DOHH2 (cell line): ENCODE data around the gene CBLC.

Experiments used
- H3F3A ChIP-seq: fragments of 200-600 bp; sonication (generic), shearing (Covaris generic); 2 replicates; pipeline ENCODE4 v1.6.0; 2016; ENCODE audit warnings: antibody characterized with exemption, mild to moderate bottlenecking; ENCODE audit not compliant: control insufficient read depth, insufficient read depth
- H3K27ac ChIP-seq: fragments of 200-600 bp; sonication (generic); 2 replicates; pipeline ENCODE4 v1.5.1; 2014; ENCODE audit warnings: low read depth, mild to moderate bottlenecking, low read length, moderate library complexity
- H3K27me3 ChIP-seq: fragments of 200-600 bp; sonication (generic); 2 replicates; pipeline ENCODE4 v1.6.1; 2014; ENCODE audit warnings: mild to moderate bottlenecking, low read length, mixed read lengths; ENCODE audit not compliant: control insufficient read depth
- H3K36me3 ChIP-seq: fragments of 200-600 bp; sonication (generic); 2 replicates; pipeline ENCODE4 v1.6.1; 2014; ENCODE audit warnings: mild to moderate bottlenecking, low read length, moderate library complexity, mixed read lengths; ENCODE audit not compliant: control insufficient read depth
- H3K4me1 ChIP-seq: fragments of 200-600 bp; sonication (generic); 2 replicates; pipeline ENCODE4 v1.6.1; 2014; ENCODE audit warnings: mild to moderate bottlenecking, low read length, mixed read lengths; ENCODE audit not compliant: control insufficient read depth
- H3K4me2 ChIP-seq: fragments of 200-600 bp; sonication (generic); 2 replicates; pipeline ENCODE4 v1.6.0; 2014; ENCODE audit warnings: mild to moderate bottlenecking, low read length, moderate library complexity
- H3K4me3 ChIP-seq: fragments of 200-600 bp; sonication (generic); 2 replicates; pipeline ENCODE4 v1.5.1; 2014; ENCODE audit warnings: mild to moderate bottlenecking, low read length, mixed read lengths
- H3K79me2 ChIP-seq: fragments of 200-600 bp; sonication (generic); 2 replicates; pipeline ENCODE4 v1.6.1; 2014; ENCODE audit warnings: mild to moderate bottlenecking, low read length, mixed read lengths; ENCODE audit not compliant: control insufficient read depth
- H3K9me2 ChIP-seq: fragments of 200-600 bp; sonication (generic); replicated peaks from 2 replicates; pipeline ENCODE4 v1.6.1; 2014; ENCODE audit warnings: mild to moderate bottlenecking, low read length, mixed read lengths; ENCODE audit not compliant: control insufficient read depth
- H3K9me3 ChIP-seq: fragments of 200-600 bp; sonication (generic); 2 replicates; pipeline ENCODE4 v1.6.1; 2014; ENCODE audit warnings: antibody characterized with exemption, low read length, mixed read lengths; ENCODE audit not compliant: control insufficient read depth, insufficient read depth
- H4K20me1 ChIP-seq: fragments of 200-600 bp; sonication (generic); 2 replicates; pipeline ENCODE4 v1.6.0; 2014; ENCODE audit warnings: low read depth, mild to moderate bottlenecking, antibody characterized with exemption, low read length, moderate library complexity; ENCODE audit not compliant: control insufficient read depth, insufficient read depth
- CTCF ChIP-seq: fragments of 200-600 bp; sonication (generic); IDR thresholded peaks from one replicate; pipeline ENCODE4 v1.5.1; 2014; ENCODE audit warnings: antibody characterized with exemption, mild to moderate bottlenecking, low read depth, low read length; ENCODE audit not compliant: poor library complexity, severe bottlenecking
- EZH2phosphoT487 ChIP-seq: fragments of 200-600 bp; sonication (generic); IDR thresholded peaks from 2 replicates; pipeline ENCODE4 v1.6.1; 2017; ENCODE audit warnings: borderline replicate concordance, mild to moderate bottlenecking, antibody characterized with exemption, low read length, moderate library complexity, mixed read lengths

The CBLC gene

GRCh38 chr19:44795398-44795987, 17.8 kb downstream of the CBLC start:
- H3K4me2 ChIP-seq, result no peak overlapping the region
- H3K9me3 ChIP-seq, result no peaks in the 10 kb centered on the region
- H3F3A ChIP-seq, result no peaks in the 10 kb centered on the region
- H3K4me3 ChIP-seq, result no peak overlapping the region
- no peaks in the 10 kb centered on the region for H4K20me1 ChIP-seq
- H3K36me3 ChIP-seq, result no peaks in the 10 kb centered on the region
- H3K9me2 ChIP-seq, result no peaks in the 10 kb centered on the region
- TF ChIP-seq EZH2phosphoT487, result no peak
- TF ChIP-seq CTCF, result no peak
- no peaks in the 10 kb centered on the region for H3K4me1 ChIP-seq
- no peaks in the 10 kb centered on the region for H3K79me2 ChIP-seq
- H3K27ac ChIP-seq, result no peak overlapping the region
- H3K27me3 ChIP-seq, result peaks cover 15% of the 10 kb centered on the region; the same call in 1 of the 2 replicates

DNA sequence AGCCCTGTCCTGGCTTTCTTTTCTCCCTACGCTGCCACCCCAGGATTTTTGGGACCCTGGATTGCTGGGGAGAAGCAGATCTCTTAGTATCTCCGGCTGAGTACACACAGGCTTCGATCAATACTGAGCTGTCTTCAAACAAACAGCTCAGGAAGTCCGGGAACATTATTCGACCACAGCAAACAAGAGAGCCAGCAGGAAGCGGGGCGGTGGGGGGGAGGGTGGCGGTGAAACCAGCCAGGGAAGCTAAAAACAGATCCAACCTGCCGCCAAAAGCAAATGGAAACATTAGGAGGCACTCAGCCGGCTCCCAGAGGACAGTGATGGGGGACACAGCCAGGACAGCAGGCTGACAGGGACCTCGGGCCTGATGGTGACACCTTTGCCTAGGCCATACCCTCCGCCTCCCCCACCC, 19.0 kb downstream of the CBLC start:
- Histone ChIP-seq H3K4me2 (no peak overlapping the region), H4K20me1 (no peaks in the 10 kb centered on the region), H3K9me2 (no peaks in the 10 kb centered on the region), H3K4me1 (no peaks in the 10 kb centered on the region), H3K36me3 (no peaks in the 10 kb centered on the region), H3K9me3 (no peaks in the 10 kb centered on the region), H3F3A (no peaks in the 10 kb centered on the region), H3K27me3 (peaks cover 15% of the 10 kb centered on the region; the same call in 1 of the 2 replicates), H3K4me3 (no peak overlapping the region), H3K79me2 (no peaks in the 10 kb centered on the region), H3K27ac (no peak overlapping the region)
- TF ChIP-seq CTCF, result no peak
- no peak for TF ChIP-seq EZH2phosphoT487

GRCh38 chr19:44799627-44800346, 22.1 kb downstream of the CBLC start:
- H3K9me3 ChIP-seq, result no peaks in the 10 kb centered on the region
- H4K20me1 ChIP-seq, result no peaks in the 10 kb centered on the region
- no peaks in the 10 kb centered on the region for H3K4me1 ChIP-seq
- no peak overlapping the region for H3K27ac ChIP-seq
- TF ChIP-seq EZH2phosphoT487, result no peak
- no peak for TF ChIP-seq CTCF
- no peak overlapping the region for H3K4me2 ChIP-seq
- no peaks in the 10 kb centered on the region for H3K9me2 ChIP-seq
- no peaks in the 10 kb centered on the region for H3K79me2 ChIP-seq
- no peak overlapping the region for H3K4me3 ChIP-seq
- H3F3A ChIP-seq, result no peaks in the 10 kb centered on the region
- peaks cover 15% of the 10 kb centered on the region; the same call in 1 of the 2 replicates for H3K27me3 ChIP-seq
- H3K36me3 ChIP-seq, result no peaks in the 10 kb centered on the region
